H1 (cell line): Measurements from ENCODE around the gene FLVCR2. TPM values are rescaled to one million over a fixed set of nuclear protein-coding genes. Genes with fewer than 3 reads are reported as not detected.

Experiments used
- CTCF ChIA-PET: fragments of 300-600 bp; sonication (Branson Sonifier 250); formaldehyde crosslinking; loops from one replicate; lab custom pipeline; 2021; ENCODE audit not compliant: partially characterized antibody; lab: Charles Lee
- POLR2A ChIA-PET: fragments of 300-600 bp; sonication (Branson Sonifier 250); formaldehyde crosslinking; loops from one replicate; lab custom pipeline; 2021; ENCODE audit warnings: inconsistent platforms; ENCODE audit not compliant: partially characterized antibody; lab: Charles Lee
- DNase-seq, 2 experiments: peaks; one replicate each; pipeline versions ENCODE4 v3.0.0 to v3.0.0-alpha.2; 2010 to 2022; ENCODE audit warnings: low spot score in 2 of 2, low read depth in 1 of 2, mixed read lengths in 1 of 2
- FAIRE-seq: peaks from 2 replicates; lab custom pipeline; 2011; peaks lifted over from hg19 to GRCh38; lab: Jason Lieb, UNC
- H2AFZ ChIP-seq: 2 replicates; pipeline ENCODE4 v1.8.1; 2012; ENCODE audit warnings: low read length, inconsistent platforms
- H2AK5ac ChIP-seq: 2 replicates; pipeline ENCODE4 v1.6.1; 2013; ENCODE audit warnings: low read depth, low read length
- H2BK120ac ChIP-seq: replicated peaks from 2 replicates; pipeline ENCODE3; 2013; ENCODE audit warnings: low read depth, low read length, inconsistent platforms
- H2BK12ac ChIP-seq: 2 replicates; pipeline ENCODE4 v1.6.1; 2013; ENCODE audit warnings: low read depth, low read length
- H2BK15ac ChIP-seq: 2 replicates; pipeline ENCODE4 v1.6.1; 2013; ENCODE audit warnings: low read length
- H2BK20ac ChIP-seq: 2 replicates; pipeline ENCODE4 v1.6.1; 2013; ENCODE audit warnings: low read length
- H2BK5ac ChIP-seq: 2 replicates; pipeline ENCODE4 v1.6.1; 2013; ENCODE audit warnings: low read depth, low read length
- H3K14ac ChIP-seq: 2 replicates; pipeline ENCODE4 v1.6.1; 2013; ENCODE audit warnings: inconsistent platforms; ENCODE audit not compliant: insufficient read length
- H3K18ac ChIP-seq: 2 replicates; pipeline ENCODE4 v1.6.1; 2013; ENCODE audit warnings: low read length; ENCODE audit errors: extremely low read depth
- H3K23ac ChIP-seq: 2 replicates; pipeline ENCODE4 v1.6.1; 2013; ENCODE audit warnings: inconsistent platforms; ENCODE audit not compliant: insufficient read length
- H3K23me2 ChIP-seq: 2 replicates; pipeline ENCODE4 v1.6.1; 2013; ENCODE audit warnings: low read depth, low read length
- H3K27ac ChIP-seq: 2 replicates; pipeline ENCODE4 v1.6.1; 2011; ENCODE audit warnings: low read depth, low read length, inconsistent platforms
- H3K27me3 ChIP-seq, 4 experiments: replicated peaks in 1 of 4; 1 replicate in 1 of 4; 2 replicates in 3 of 4; pipeline versions ENCODE4 v1.6.1 to v1.8.1; 2011 to 2013; ENCODE audit warnings: low read length in 3 of 4, mild to moderate bottlenecking in 3 of 4, inconsistent platforms in 2 of 4, mixed read lengths in 2 of 4, moderate library complexity in 1 of 4; ENCODE audit not compliant: control insufficient read depth in 3 of 4, insufficient read depth in 3 of 4; ENCODE audit errors: extremely low read depth in 1 of 4
- H3K36me3 ChIP-seq, 4 experiments: 2 replicates each; pipeline versions ENCODE4 v1.6.1 to v1.8.1; 2011 to 2013; ENCODE audit warnings: mild to moderate bottlenecking in 4 of 4, low read length in 3 of 4, moderate library complexity in 2 of 4, control low read depth in 1 of 4, inconsistent platforms in 1 of 4; ENCODE audit not compliant: insufficient read depth in 4 of 4, control insufficient read depth in 2 of 4
- H3K4ac ChIP-seq: replicated peaks from 2 replicates; pipeline ENCODE3; 2013; ENCODE audit warnings: low read length, low read depth, mixed read lengths, inconsistent platforms; ENCODE audit not compliant: insufficient read length
- H3K4me1 ChIP-seq, 4 experiments: replicated peaks in 1 of 4; 1 replicate in 1 of 4; 2 replicates in 3 of 4; pipeline versions ENCODE4 v1.6.1 to v1.8.1; 2011 to 2013; ENCODE audit warnings: low read length in 3 of 4, inconsistent platforms in 2 of 4, mixed read lengths in 1 of 4; ENCODE audit not compliant: insufficient read depth in 4 of 4, control insufficient read depth in 3 of 4
- H3K4me2 ChIP-seq, 2 experiments: 2 replicates each; pipeline versions ENCODE4 v1.6.1 to v1.8.1; 2011 to 2013; ENCODE audit warnings: low read depth in 2 of 2, low read length in 2 of 2, control low read depth in 1 of 2, inconsistent platforms in 1 of 2, mild to moderate bottlenecking in 1 of 2; ENCODE audit not compliant: insufficient read depth in 1 of 2
- H3K4me3 ChIP-seq, 4 experiments: fragments of 200-600, 300-600 bp in 1 of 4; sonication (generic), shearing (Covaris generic), sonication (Bioruptor Twin) in 1 of 4; 2 replicates each; pipeline versions ENCODE4 v1.5.1 to v1.8.1; 2011 to 2016; ENCODE audit warnings: low read length in 4 of 4, low read depth in 3 of 4, control low read depth in 2 of 4, inconsistent platforms in 2 of 4, mild to moderate bottlenecking in 2 of 4, mixed read lengths in 1 of 4, moderate library complexity in 1 of 4; ENCODE audit not compliant: insufficient read depth in 2 of 4; ENCODE audit errors: extremely low read depth in 1 of 4
- H3K56ac ChIP-seq: replicated peaks from 2 replicates; pipeline ENCODE3; 2013; ENCODE audit warnings: low read depth, mild to moderate bottlenecking, mixed read lengths, low read length, inconsistent platforms; ENCODE audit not compliant: insufficient read length
- H3K79me1 ChIP-seq: 2 replicates; pipeline ENCODE4 v1.6.1; 2013; ENCODE audit warnings: low read depth, low read length, control low read depth
- H3K79me2 ChIP-seq, 2 experiments: 2 replicates each; pipeline versions ENCODE4 v1.6.1 to v1.8.1; 2012 to 2013; ENCODE audit warnings: low read length in 2 of 2, mild to moderate bottlenecking in 2 of 2, inconsistent platforms in 1 of 2; ENCODE audit not compliant: insufficient read depth in 2 of 2, control insufficient read depth in 1 of 2
- H3K9ac ChIP-seq, 4 experiments: replicated peaks in 1 of 4; 1 replicate in 1 of 4; 2 replicates in 3 of 4; pipeline versions ENCODE4 v1.6.1 to v1.8.1; 2011 to 2013; ENCODE audit warnings: low read depth in 3 of 4, low read length in 3 of 4, control low read depth in 2 of 4, mild to moderate bottlenecking in 2 of 4, moderate library complexity in 2 of 4, inconsistent platforms in 1 of 4; ENCODE audit errors: extremely low read depth in 1 of 4
- H3K9me3 ChIP-seq, 2 experiments: 2 replicates each; pipeline versions ENCODE4 v1.6.1 to v1.8.1; 2012 to 2013; ENCODE audit warnings: mild to moderate bottlenecking in 2 of 2, moderate library complexity in 2 of 2, control low read depth in 1 of 2, inconsistent platforms in 1 of 2, low read depth in 1 of 2, low read length in 1 of 2, mixed read lengths in 1 of 2; ENCODE audit not compliant: insufficient read depth in 2 of 2
- H4K20me1 ChIP-seq, 2 experiments: replicated peaks in 1 of 2; 2 replicates each; pipeline versions ENCODE3 to v1.8.1; 2011 to 2013; ENCODE audit warnings: inconsistent platforms in 2 of 2, low read length in 2 of 2, mild to moderate bottlenecking in 1 of 2; ENCODE audit not compliant: insufficient read depth in 2 of 2, control insufficient read depth in 1 of 2
- H4K5ac ChIP-seq: 2 replicates; pipeline ENCODE4 v1.6.1; 2013; ENCODE audit warnings: low read length, low read depth, mixed read lengths, inconsistent platforms; ENCODE audit not compliant: insufficient read length
- H4K8ac ChIP-seq: 2 replicates; pipeline ENCODE4 v1.8.0; 2013; ENCODE audit warnings: mild to moderate bottlenecking, moderate library complexity, low read length, inconsistent platforms; ENCODE audit not compliant: insufficient read depth; ENCODE audit errors: extremely low read depth
- H4K91ac ChIP-seq: replicated peaks from 2 replicates; pipeline ENCODE3; 2013; ENCODE audit warnings: low read length, mixed read lengths, inconsistent platforms; ENCODE audit not compliant: insufficient read length
- CEBPB ChIP-seq: IDR thresholded peaks from 2 replicates; pipeline ENCODE4 v1.6.1; 2012; ENCODE audit warnings: low read depth, low read length
- CHD1 ChIP-seq: IDR thresholded peaks from 2 replicates; pipeline ENCODE4 v1.6.1; 2012; ENCODE audit warnings: low read depth, low read length, improper control_type of control experiment
- CREB1 ChIP-seq: IDR thresholded peaks from 2 replicates; pipeline ENCODE4 v1.6.1; 2012; ENCODE audit warnings: inconsistent platforms
- RFX5 ChIP-seq: IDR thresholded peaks from 2 replicates; pipeline ENCODE4 v1.6.1; 2011; ENCODE audit warnings: low read depth, low read length, improper control_type of control experiment, borderline replicate concordance
- WGBS, 2 experiments: shearing (Covaris generic) in 1 of 2; methylation state at CpG; one replicate each; pipeline versions ENCODE4 v1.1.6 to v1.1.7; 2013 to 2015; ENCODE audit warnings: low lambda C conversion rate in 2 of 2, mixed read lengths in 2 of 2, inconsistent platforms in 1 of 2, low coverage in 1 of 2, missing lambda C conversion rate in 1 of 2; ENCODE audit not compliant: insufficient replicate concordance in 2 of 2, insufficient coverage in 1 of 2, insufficient read length in 1 of 2; ENCODE audit errors: extremely low coverage in 1 of 2, missing lambda C conversion rate in 1 of 2; 5-methylcytosine and 5-hydroxymethylcytosine counted together
- polyA plus RNA-seq, 7 experiments: library from polyadenylated mRNA; depleted of rRNA in 3 of 7; stranded (reverse) in 5 of 7; unstranded in 2 of 7; fragments of >200 nt in 5 of 7; fragments of 200-250 nt in 2 of 7; gene quantifications; 1 replicate in 5 of 7; 2 replicates in 1 of 7; 4 replicates in 1 of 7; pipeline versions ENCODE4 v1.2.1 to v1.2.3, GENCODE V29; 2011 to 2013; ENCODE audit warnings: missing spikeins in 2 of 7, mixed read lengths in 2 of 7
- total RNA-seq: library from RNA; stranded (reverse); fragmentation: NEBNext Ultra II Directional; extraction: Animal tissue kit (Norgen Biotek cat#: 25700); gene quantifications from 2 replicates; pipeline ENCODE4 v1.2.1, GENCODE V29; 2021

Gene FLVCR2
- total and polyA plus RNA-seq, 2 of the 8 experiments (the other 6 are each of a cell fraction or from before 2014, with no cell fraction given), result 7.1 to 8.2 TPM

- no peak overlapping the region for H2AFZ ChIP-seq
- peaks cover 0 to 9% of the 10 kb centered on the region in 2 experiments; a peak in 3 of 4 replicates for H3K79me2 ChIP-seq
- H3K18ac ChIP-seq, result no peak overlapping the region
- no peak overlapping the region for H2BK5ac ChIP-seq
- POLR2A ChIA-PET, result interaction anchor here (0.6 to 4.1 kb wide), 7 partner anchors 12 to 264 kb away, joined by 3 to 19 read pairs (median 5); partner anchors contain the start of gene FLVCR2
- no peaks in the 10 kb centered on the region for H3K9me3 ChIP-seq
- H3K56ac ChIP-seq, result no peak overlapping the region
- H3K4ac ChIP-seq, result no peak overlapping the region
- no peaks in the 10 kb centered on the region for H3K23me2 ChIP-seq
- TF ChIP-seq CEBPB, result no peak
- TF ChIP-seq RFX5, result no peak
- TF ChIP-seq CREB1, result no peak
- TF ChIP-seq CHD1, result no peak
- no peak overlapping the region for H2BK120ac ChIP-seq
- no peak overlapping the region for H3K4me2 ChIP-seq
- H3K4me3 ChIP-seq, result no peak overlapping the region
- no peak overlapping the region for H3K23ac ChIP-seq
- H2BK15ac ChIP-seq, result no peak overlapping the region
- H4K20me1 ChIP-seq, result peaks cover 2% of the 10 kb centered on the region in 2 experiments
- no peak overlapping the region for H2AK5ac ChIP-seq
- no peak overlapping the region for H2BK20ac ChIP-seq
- H4K91ac ChIP-seq, result no peak overlapping the region
- no peak overlapping the region for H3K27ac ChIP-seq
- CTCF ChIA-PET, result interaction anchor here (0.6 to 13.7 kb wide), 36 partner anchors 8 to 1630 kb away, joined by 3 to 348 read pairs (median 6); partner anchors contain the start of genes BATF and FLVCR2
- FAIRE-seq (no peak), DNase-seq (no peak)
- H4K8ac ChIP-seq, result no peak overlapping the region
- H3K4me1 ChIP-seq, result no peaks in the 10 kb centered on the region
- no peaks in the 10 kb centered on the region for H3K27me3 ChIP-seq
- H3K9ac ChIP-seq, result no peak overlapping the region
- H4K5ac ChIP-seq, result no peak overlapping the region
- H3K79me1 ChIP-seq, result 0 out of 2 replicates have a peak, but pooled peaks cover 3% of the 10 kb centered on the region
- H3K36me3 ChIP-seq, result peaks cover 23 to 59% (median 40%) of the 10 kb centered on the region in 4 experiments
- no CpG with 5 or more reads among the region's 1 CpG for WGBS, 2 experiments
- H2BK12ac ChIP-seq, result no peak overlapping the region
- no peak overlapping the region for H3K14ac ChIP-seq
Measured at GRCh38 chr14:75653563-75653962, 75.1 kb downstream of the FLVCR2 start.
